Fibroblast of lung (primary cell): ENCODE measurements around the gene VAV1.

Experiments
- CTCF ChIP-seq, 2 donors: IDR thresholded peaks in 1 of 2; conservative IDR thresholded peaks in 1 of 2; 1 replicate in 1 of 2; 2 replicates in 1 of 2; pipeline ENCODE4 v1.5.1; 2011 to 2012; ENCODE audit warnings: low read length in 2 of 2, control low read depth in 1 of 2, inconsistent platforms in 1 of 2, low read depth in 1 of 2, mild to moderate bottlenecking in 1 of 2
- EZH2 ChIP-seq: IDR thresholded peaks from 2 replicates; pipeline ENCODE4 v1.5.1; 2012; ENCODE audit warnings: low read length, control low read depth, mild to moderate bottlenecking; ENCODE audit errors: missing control alignments

- TF ChIP-seq CTCF (conservative IDR thresholded peaks at IDR 0.05 in 1 of 2, IDR thresholded peaks at IDR 0.05 in 1 of 2; ENCODE audit: low read depth in 1 of 2, low read length in 2 of 2) (peak; percentile 61 to 78), EZH2 (no peak)
These were observed 36.2 kb upstream of the VAV1 start for GRCh38 chr19:6736169-6736916.
